Measurements from ENCODE around the gene TM9SF2. TPM values are rescaled to one million over a fixed set of nuclear protein-coding genes. Genes with fewer than 3 reads are reported as not detected.

The TM9SF2 gene
- total and polyA plus RNA-seq, 9 of the 15 experiments (the other 6 are each of a cell fraction or from before 2014, with no cell fraction given) = 23.3 to 83.2 (median 55.1) TPM

DNA sequence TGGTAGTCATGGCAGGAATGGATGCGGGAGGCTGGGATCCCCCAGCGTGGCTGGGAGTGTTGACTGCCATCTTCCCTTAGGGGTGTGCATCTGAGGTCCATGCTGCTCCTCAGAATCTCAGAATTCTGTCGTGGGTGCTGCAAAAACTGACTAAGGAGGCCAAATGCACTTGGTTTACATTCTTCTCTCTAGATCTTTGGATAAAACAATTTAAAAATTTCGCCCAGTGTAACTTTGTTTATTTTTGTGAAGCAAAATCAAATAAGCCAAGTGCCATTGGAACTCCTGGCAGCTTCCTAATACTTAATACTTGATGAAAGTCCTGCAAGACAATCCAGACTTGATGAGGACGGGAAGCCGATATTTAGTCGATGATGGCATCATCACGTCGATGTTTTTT lies 27.8 kb upstream of the TM9SF2 start (continued):
- TF ChIP-seq, protein P1, sequence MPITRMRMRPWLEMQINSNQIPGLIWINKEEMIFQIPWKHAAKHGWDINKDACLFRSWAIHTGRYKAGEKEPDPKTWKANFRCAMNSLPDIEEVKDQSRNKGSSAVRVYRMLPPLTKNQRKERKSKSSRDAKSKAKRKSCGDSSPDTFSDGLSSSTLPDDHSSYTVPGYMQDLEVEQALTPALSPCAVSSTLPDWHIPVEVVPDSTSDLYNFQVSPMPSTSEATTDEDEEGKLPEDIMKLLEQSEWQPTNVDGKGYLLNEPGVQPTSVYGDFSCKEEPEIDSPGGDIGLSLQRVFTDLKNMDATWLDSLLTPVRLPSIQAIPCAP (CRISPR knock-in tag; IDR thresholded peaks at IDR 0.05; ENCODE audit: borderline replicate concordance) = no peak
- TF ChIP-seq TFE3 (CRISPR knock-in tag; IDR thresholded peaks at IDR 0.05) = no peak

DNA sequence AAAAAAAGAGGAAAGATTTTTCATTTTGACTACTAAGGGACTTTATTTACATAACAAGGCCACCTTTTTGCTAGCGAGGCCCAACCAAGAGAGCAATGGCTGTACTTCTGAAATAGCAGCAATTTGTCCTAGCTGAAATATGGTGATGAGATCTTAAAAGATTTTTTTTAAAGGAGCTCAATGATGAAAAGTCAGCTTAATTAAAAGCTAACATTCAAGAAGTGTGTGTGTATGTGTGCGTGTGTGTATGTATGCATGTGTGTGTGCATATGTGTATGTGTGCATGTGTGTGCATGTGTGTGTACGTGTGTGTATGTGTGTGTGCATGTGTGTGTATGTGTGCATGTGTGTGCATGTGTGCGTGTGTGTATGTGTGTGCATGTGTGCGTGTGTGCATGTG lies 24.6 kb upstream of the TM9SF2 start:
- no peak overlapping the region for H3K4me2 ChIP-seq (ENCODE audit: insufficient read depth, low read length)
- 67% methylated on average over 3 of the region's 5 CpGs for WGBS (ENCODE audit: insufficient coverage, low coverage, missing lambda C conversion rate)
- no TSS peak for BruUV-seq (replicated peaks)
- ATAC-seq (no peak), FAIRE-seq (no peak), DNase-seq (ENCODE audit: extremely low read depth in 1 of 4, low spot score in 3 of 4) (no peak)
- intact Hi-C loops (cut with micrococcal nuclease) = no loop called here
- H3K79me2 ChIP-seq (ENCODE audit: control insufficient read depth, insufficient read depth, low read length) = no peaks in the 10 kb centered on the region
- in situ Hi-C loops (cut with MboI) = no loop called here
- H3K27ac ChIP-seq (ENCODE audit: extremely low read depth, low read depth, low read length) = no peak overlapping the region
- H3K9me3 ChIP-seq (replicated peaks; ENCODE audit: control insufficient read depth, insufficient read depth, low read depth, low read length) = no peaks in the 10 kb centered on the region
- no peaks in the 10 kb centered on the region for H3K9me1 ChIP-seq (ENCODE audit: control insufficient read depth, insufficient read depth, low read length)
- no peak overlapping the region for H3K9ac ChIP-seq (ENCODE audit: insufficient read depth in 1 of 2, low read depth in 2 of 2, low read length in 2 of 2)
- no peak overlapping the region for H2AFZ ChIP-seq (ENCODE audit: low read depth, low read length)
- H3K4me1 ChIP-seq (replicated peaks in 1 of 2; ENCODE audit: control insufficient read depth in 2 of 2, insufficient read depth in 2 of 2, low read length in 2 of 2) = no peaks in the 10 kb centered on the region
- TF ChIP-seq POLR2AphosphoS2 (IDR thresholded peaks at IDR 0.05; ENCODE audit: low read length) (no peak), SNRNP70 (optimal IDR thresholded peaks at IDR 0.05; ENCODE audit: low read depth, low read length) (no peak), ZNF592 (IDR thresholded peaks at IDR 0.05) (no peak), BRCA1 (IDR thresholded peaks at IDR 0.05) (no peak), BRCA1 (CRISPR knock-in tag; IDR thresholded peaks at IDR 0.05) (no peak), NR2F6 (CRISPR knock-in tag; IDR thresholded peaks at IDR 0.05) (no peak), GATAD2A (IDR thresholded peaks at IDR 0.05) (no peak), RBFOX2 (IDR thresholded peaks at IDR 0.05; ENCODE audit: low read depth, low read length) (no peak), TFE3 (CRISPR knock-in tag; IDR thresholded peaks at IDR 0.05) (no peak)
- no peaks in the 10 kb centered on the region for H3K36me3 ChIP-seq (ENCODE audit: control insufficient read depth, insufficient read depth, low read length)
- no peaks in the 10 kb centered on the region for H3K27me3 ChIP-seq (ENCODE audit: control insufficient read depth in 2 of 2, insufficient read depth in 2 of 2, low read length in 2 of 2)
- ChIA-PET POLR2A (no interaction called here), CTCF (ENCODE audit: low intra/inter-chr PET ratio) (no interaction called here)
- H3K4me3 ChIP-seq = no peak overlapping the region
- H4K20me1 ChIP-seq (replicated peaks; ENCODE audit: control insufficient read depth, insufficient read depth, low read length) = no peaks in the 10 kb centered on the region
